Ovary (tissue), 3 donors: ENCODE measurements around the gene KIF2A.

Experiments used
- EP300 ChIP-seq: sonication (generic); formaldehyde crosslinking; IDR thresholded peaks from one replicate; pipeline ENCODE4 v1.6.1; 2017; ENCODE audit warnings: antibody characterized with exemption
- POLR2A ChIP-seq: fragments of 450-650 bp; IDR thresholded peaks from one replicate; pipeline ENCODE4 v1.6.1; 2017; ENCODE audit warnings: antibody characterized with exemption, mild to moderate bottlenecking, moderate library complexity
- TF ChIP-seq, protein P1 (sequence below), 3 donors: fragments of 450-650 bp in 2 of 3; fragments of 200-600 bp in 1 of 3; IDR thresholded peaks; one replicate each; pipeline versions ENCODE4 v1.5.1 to v1.8.0; 2016 to 2022; ENCODE audit warnings: antibody characterized with exemption in 3 of 3, mild to moderate bottlenecking in 1 of 3
- donor health status: DM: no; HTN: no; CAD: no.

DNA sequence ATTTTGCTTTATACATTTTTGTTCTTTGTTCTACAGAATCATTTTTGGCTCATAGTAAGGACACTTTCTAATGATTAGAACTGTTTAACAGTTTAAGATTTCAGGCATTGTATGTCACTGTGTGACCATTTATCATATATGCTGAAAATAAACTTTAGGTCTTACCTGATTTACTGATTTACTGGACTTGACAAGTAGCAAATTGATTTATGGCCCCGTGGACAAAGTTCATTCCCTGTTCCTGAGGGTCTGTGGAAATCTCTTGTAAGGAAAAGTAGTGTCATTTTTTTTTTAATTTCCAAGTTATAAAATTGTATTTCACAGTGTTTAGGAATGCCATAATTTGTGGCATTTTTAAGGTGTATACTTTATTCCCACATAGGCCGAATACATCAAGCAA lies 40.7 kb downstream of the KIF2A start:
- TF ChIP-seq POLR2A (no peak), EP300 (no peak)
- TF ChIP-seq, protein P1, sequence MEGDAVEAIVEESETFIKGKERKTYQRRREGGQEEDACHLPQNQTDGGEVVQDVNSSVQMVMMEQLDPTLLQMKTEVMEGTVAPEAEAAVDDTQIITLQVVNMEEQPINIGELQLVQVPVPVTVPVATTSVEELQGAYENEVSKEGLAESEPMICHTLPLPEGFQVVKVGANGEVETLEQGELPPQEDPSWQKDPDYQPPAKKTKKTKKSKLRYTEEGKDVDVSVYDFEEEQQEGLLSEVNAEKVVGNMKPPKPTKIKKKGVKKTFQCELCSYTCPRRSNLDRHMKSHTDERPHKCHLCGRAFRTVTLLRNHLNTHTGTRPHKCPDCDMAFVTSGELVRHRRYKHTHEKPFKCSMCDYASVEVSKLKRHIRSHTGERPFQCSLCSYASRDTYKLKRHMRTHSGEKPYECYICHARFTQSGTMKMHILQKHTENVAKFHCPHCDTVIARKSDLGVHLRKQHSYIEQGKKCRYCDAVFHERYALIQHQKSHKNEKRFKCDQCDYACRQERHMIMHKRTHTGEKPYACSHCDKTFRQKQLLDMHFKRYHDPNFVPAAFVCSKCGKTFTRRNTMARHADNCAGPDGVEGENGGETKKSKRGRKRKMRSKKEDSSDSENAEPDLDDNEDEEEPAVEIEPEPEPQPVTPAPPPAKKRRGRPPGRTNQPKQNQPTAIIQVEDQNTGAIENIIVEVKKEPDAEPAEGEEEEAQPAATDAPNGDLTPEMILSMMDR (IDR thresholded peaks at IDR 0.05), result no peak
